ENCODE measurements around the gene NSG1. TPM values are rescaled to one million over a fixed set of nuclear protein-coding genes. Genes with fewer than 3 reads are reported as not detected.

The NSG1 gene
- total and polyA plus RNA-seq, 9 of the 15 experiments (the other 6 are each of a cell fraction or from before 2014, with no cell fraction given): not detected

GRCh38 chr4:4418676-4419390, 31.9 kb downstream of the NSG1 start:
- in situ Hi-C loops (cut with MboI): no loop called here
- DNase-seq (ENCODE audit: extremely low read depth in 1 of 4, low spot score in 3 of 4) (no peak), ATAC-seq (no peak), FAIRE-seq (no peak)
- peaks cover 34% of the 10 kb centered on the region; the same call in 2 of the 3 replicates for H3K36me3 ChIP-seq (ENCODE audit: control insufficient read depth, insufficient read depth, low read length)
- H3K9me1 ChIP-seq (ENCODE audit: control insufficient read depth, insufficient read depth, low read length): no peaks in the 10 kb centered on the region
- peaks cover 3 to 20% of the 10 kb centered on the region in 2 experiments; a peak in 3 of 5 replicates for H3K27me3 ChIP-seq (ENCODE audit: control insufficient read depth in 2 of 2, insufficient read depth in 2 of 2, low read length in 2 of 2)
- ChIA-PET POLR2A (no interaction called here), CTCF (ENCODE audit: low intra/inter-chr PET ratio) (no interaction called here)
- no peaks in the 10 kb centered on the region for H4K20me1 ChIP-seq (replicated peaks; ENCODE audit: control insufficient read depth, insufficient read depth, low read length)
- TF ChIP-seq PHTF2 (CRISPR knock-in tag; IDR thresholded peaks at IDR 0.05): no peak
- no peak for TF ChIP-seq ZNF778 (CRISPR knock-in tag; IDR thresholded peaks at IDR 0.05)
- no peak for TF ChIP-seq FOXO4 (CRISPR knock-in tag; IDR thresholded peaks at IDR 0.05)
- no peak for TF ChIP-seq ZNF316 (IDR thresholded peaks at IDR 0.05)
- no peak for TF ChIP-seq DLX4 (CRISPR knock-in tag; IDR thresholded peaks at IDR 0.05)
- TF ChIP-seq NFE2 (IDR thresholded peaks at IDR 0.05; ENCODE audit: low read depth): no peak
- no peak for TF ChIP-seq HDAC2 (IDR thresholded peaks at IDR 0.05)
- no peak for TF ChIP-seq ZBTB17 (CRISPR knock-in tag; IDR thresholded peaks at IDR 0.05)
- H3K9ac ChIP-seq (ENCODE audit: insufficient read depth in 1 of 2, low read depth in 2 of 2, low read length in 2 of 2): no peak overlapping the region
- no TSS peak for BruUV-seq (replicated peaks)
- H3K4me1 ChIP-seq (replicated peaks in 1 of 2; ENCODE audit: control insufficient read depth in 2 of 2, insufficient read depth in 2 of 2, low read length in 2 of 2): peaks cover 0 to 6% of the 10 kb centered on the region in 2 experiments; a peak in 2 of 5 replicates
- 75% methylated on average over 19 of the region's 19 CpGs for WGBS (ENCODE audit: insufficient coverage, low coverage, missing lambda C conversion rate)
- no peak overlapping the region for H3K4me3 ChIP-seq
- no peak overlapping the region for H3K27ac ChIP-seq (ENCODE audit: extremely low read depth, low read depth, low read length)
- H3K4me2 ChIP-seq (ENCODE audit: insufficient read depth, low read length): no peak overlapping the region
- no peaks in the 10 kb centered on the region for H3K79me2 ChIP-seq (ENCODE audit: control insufficient read depth, insufficient read depth, low read length)
- H3K9me3 ChIP-seq (replicated peaks; ENCODE audit: control insufficient read depth, insufficient read depth, low read depth, low read length): no peaks in the 10 kb centered on the region
- intact Hi-C loops (cut with micrococcal nuclease): no loop called here
- no peak overlapping the region for H2AFZ ChIP-seq (ENCODE audit: low read depth, low read length)
